Esophagus squamous epithelium (tissue), 4 donors: ENCODE measurements around the gene SPSB4.

Source experiments
- POLR2A ChIP-seq, 4 donors: fragments of 450-650 bp; IDR thresholded peaks; one replicate each; pipeline ENCODE4 v1.6.1; 2017; ENCODE audit warnings: antibody characterized with exemption in 4 of 4, mild to moderate bottlenecking in 4 of 4, moderate library complexity in 3 of 4
- TF ChIP-seq, protein P1 (sequence below), 6 experiments: fragments of 450-650 bp in 4 of 6; fragments of 200-600 bp in 2 of 6; sonication (generic) in 2 of 6; IDR thresholded peaks; one replicate each; pipeline ENCODE4 v1.5.1; 2016 to 2019; ENCODE audit warnings: antibody characterized with exemption in 6 of 6, mild to moderate bottlenecking in 4 of 6, moderate library complexity in 4 of 6

- TF ChIP-seq, protein P1, sequence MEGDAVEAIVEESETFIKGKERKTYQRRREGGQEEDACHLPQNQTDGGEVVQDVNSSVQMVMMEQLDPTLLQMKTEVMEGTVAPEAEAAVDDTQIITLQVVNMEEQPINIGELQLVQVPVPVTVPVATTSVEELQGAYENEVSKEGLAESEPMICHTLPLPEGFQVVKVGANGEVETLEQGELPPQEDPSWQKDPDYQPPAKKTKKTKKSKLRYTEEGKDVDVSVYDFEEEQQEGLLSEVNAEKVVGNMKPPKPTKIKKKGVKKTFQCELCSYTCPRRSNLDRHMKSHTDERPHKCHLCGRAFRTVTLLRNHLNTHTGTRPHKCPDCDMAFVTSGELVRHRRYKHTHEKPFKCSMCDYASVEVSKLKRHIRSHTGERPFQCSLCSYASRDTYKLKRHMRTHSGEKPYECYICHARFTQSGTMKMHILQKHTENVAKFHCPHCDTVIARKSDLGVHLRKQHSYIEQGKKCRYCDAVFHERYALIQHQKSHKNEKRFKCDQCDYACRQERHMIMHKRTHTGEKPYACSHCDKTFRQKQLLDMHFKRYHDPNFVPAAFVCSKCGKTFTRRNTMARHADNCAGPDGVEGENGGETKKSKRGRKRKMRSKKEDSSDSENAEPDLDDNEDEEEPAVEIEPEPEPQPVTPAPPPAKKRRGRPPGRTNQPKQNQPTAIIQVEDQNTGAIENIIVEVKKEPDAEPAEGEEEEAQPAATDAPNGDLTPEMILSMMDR (IDR thresholded peaks at IDR 0.05), result no peak
- no peak for TF ChIP-seq POLR2A (IDR thresholded peaks at IDR 0.05)
These were observed 19.1 kb downstream of the SPSB4 start for GRCh38 chr3:141070229-141070628.
